ENCODE results near the gene COTL1. TPM values are rescaled to one million over a fixed set of nuclear protein-coding genes. Genes with fewer than 3 reads are reported as not detected.

COTL1 gene
- total and polyA plus RNA-seq, 4 donors: 12.0 to 59.5 (median 23.0) TPM

- no peak for TF ChIP-seq TAF1 (conservative IDR thresholded peaks at IDR 0.05)
- no peak for TF ChIP-seq JUND (IDR thresholded peaks at IDR 0.05)
- no peak for TF ChIP-seq MAX (IDR thresholded peaks at IDR 0.05)
- TF ChIP-seq RAD21 (IDR thresholded peaks at IDR 0.05): no peak
- TF ChIP-seq EGR1 (IDR thresholded peaks at IDR 0.05; ENCODE audit: low read depth in 2 of 2): no peak
- no peak for TF ChIP-seq HNF4G (IDR thresholded peaks at IDR 0.05)
- TF ChIP-seq CTCF (IDR thresholded peaks at IDR 0.05; ENCODE audit: low read depth, low read length, missing input control): no peak
- TF ChIP-seq NR2F2 (IDR thresholded peaks at IDR 0.05): no peak
- no peak for TF ChIP-seq ATF3 (IDR thresholded peaks at IDR 0.05)
- no peak for TF ChIP-seq ZBTB33 (IDR thresholded peaks at IDR 0.05)
- TF ChIP-seq HNF4A (conservative IDR thresholded peaks at IDR 0.05): no peak
- TF ChIP-seq FOXA1 (IDR thresholded peaks at IDR 0.05): no peak
- TF ChIP-seq GABPA (IDR thresholded peaks at IDR 0.05 in 1 of 2, conservative IDR thresholded peaks at IDR 0.05 in 1 of 2): no peak
- no peak for TF ChIP-seq REST (IDR thresholded peaks at IDR 0.05)
- TF ChIP-seq FOXA2 (IDR thresholded peaks at IDR 0.05): no peak
- no peak for TF ChIP-seq YY1 (IDR thresholded peaks at IDR 0.05)
- TF ChIP-seq RXRA (IDR thresholded peaks at IDR 0.05): no peak
- peaks cover 0 to 3% (median 0%) of the 10 kb centered on the region in 4 donors for H3K36me3 ChIP-seq (ENCODE audit: control insufficient read depth in 4 of 4, insufficient read depth in 3 of 4, low read depth in 1 of 4, low read length in 3 of 4)
- no peak for DNase-seq (ENCODE audit: low spot score)
- WGBS: 84% methylated on average over 21 of the region's 21 CpGs
- H3K27ac ChIP-seq (ENCODE audit: low read depth in 1 of 2, low read length in 2 of 2): no peak overlapping the region
- H3K4me1 ChIP-seq (ENCODE audit: control insufficient read depth in 4 of 4, insufficient read depth in 4 of 4, low read length in 3 of 4): no peaks in the 10 kb centered on the region
- no peak overlapping the region for H3K9ac ChIP-seq (ENCODE audit: low read depth in 1 of 2, low read length in 2 of 2)
- H3K27me3 ChIP-seq (ENCODE audit: control insufficient read depth in 4 of 4, insufficient read depth in 4 of 4, low read length in 3 of 4): no peaks in the 10 kb centered on the region
- no peak overlapping the region for H3K4me3 ChIP-seq (ENCODE audit: low read depth in 1 of 3, low read length in 3 of 3)
- H3K9me3 ChIP-seq (ENCODE audit: control insufficient read depth in 4 of 4, low read length in 3 of 4): peaks cover 0 to 2% (median under 1%) of the 10 kb centered on the region in 4 donors
Observed at GRCh38 chr16:84566545-84567257, 51.2 kb downstream of the COTL1 start.

All from liver (tissue), 9 donors.